ENCODE measurements around the gene ZFYVE28. TPM values are rescaled to one million over a fixed set of nuclear protein-coding genes. Genes with fewer than 3 reads are reported as not detected.
A peak's percentile ranks its signal among the peaks of the same experiment; 100 is the strongest.

Gene ZFYVE28
- total and polyA plus RNA-seq, 2 of the 8 experiments (the other 6 are each of a cell fraction or from before 2014, with no cell fraction given): 1.7 to 4.9 TPM

DNA sequence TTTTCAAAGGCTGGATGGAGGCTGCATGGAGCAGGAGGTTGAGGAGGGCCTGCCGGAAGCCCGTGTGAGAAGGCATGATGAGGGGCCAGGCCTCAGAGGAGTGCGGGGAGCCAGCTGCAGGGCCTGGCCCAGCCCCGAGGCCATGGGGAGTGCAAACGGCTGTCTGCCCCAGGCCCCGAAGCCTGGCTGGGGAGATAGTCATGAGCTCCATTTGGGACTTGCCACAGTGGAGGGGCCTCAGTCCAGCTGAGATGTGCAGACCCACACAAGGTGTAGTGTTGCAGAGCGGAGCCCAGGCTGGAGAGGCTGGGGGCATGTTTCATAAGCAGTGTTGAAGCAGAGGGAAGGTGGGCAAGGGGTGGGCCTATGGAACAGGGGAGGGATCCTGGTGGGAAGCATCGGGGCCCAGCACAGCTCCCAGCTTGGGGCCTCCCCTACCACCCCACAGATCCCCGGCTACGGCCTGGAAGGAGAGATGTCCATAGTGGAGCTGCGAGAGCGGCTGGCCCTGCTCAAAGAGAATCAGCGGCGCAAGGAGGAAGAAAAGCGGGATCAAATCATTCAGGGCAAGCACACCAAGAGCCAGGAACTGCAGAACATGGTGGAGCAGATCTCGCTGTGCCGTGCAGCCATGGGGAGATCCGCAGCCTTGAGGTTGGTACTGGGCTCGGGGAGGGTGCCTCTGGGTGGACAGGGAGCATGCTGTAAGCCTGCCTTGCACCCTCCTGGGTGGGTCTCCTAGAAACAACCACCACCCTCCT is 41.3 kb upstream of the ZFYVE28 start:
- Histone ChIP-seq H3K4me2 (ENCODE audit: insufficient read depth in 1 of 2, low read depth in 2 of 2, low read length in 2 of 2) (no peak overlapping the region), H2BK15ac (ENCODE audit: low read length) (no peak overlapping the region), H3K27me3 (replicated peaks in 1 of 4; ENCODE audit: control insufficient read depth in 3 of 4, extremely low read depth in 1 of 4, insufficient read depth in 3 of 4, low read length in 3 of 4) (peaks cover 0 to 20% (median 13%) of the 10 kb centered on the region in 4 experiments; a peak in 5 of 7 replicates), H3K79me1 (ENCODE audit: low read depth, low read length) (no peaks in the 10 kb centered on the region; the same call in 1 of the 2 replicates), H3K4me3 (ENCODE audit: extremely low read depth in 1 of 4, insufficient read depth in 2 of 4, low read depth in 3 of 4, low read length in 4 of 4) (no peak overlapping the region), H3K4me1 (replicated peaks in 1 of 4; ENCODE audit: control insufficient read depth in 3 of 4, insufficient read depth in 4 of 4, low read length in 3 of 4) (peaks cover 0 to 10% (median 7%) of the 10 kb centered on the region in 4 experiments; a peak in 6 of 7 replicates), H3K18ac (ENCODE audit: extremely low read depth, low read length) (no peak overlapping the region), H4K91ac (replicated peaks; ENCODE audit: insufficient read length, low read length) (no peak overlapping the region), H2AFZ (ENCODE audit: low read length) (no peak overlapping the region), H2BK20ac (ENCODE audit: low read length) (no peak overlapping the region), H3K9me3 (ENCODE audit: insufficient read depth in 2 of 2, low read depth in 1 of 2, low read length in 1 of 2) (no peaks in the 10 kb centered on the region), H3K23me2 (ENCODE audit: low read depth, low read length) (peaks cover 3% of the 10 kb centered on the region; the same call in 1 of the 2 replicates), H3K9ac (replicated peaks in 1 of 4; ENCODE audit: extremely low read depth in 1 of 4, low read depth in 3 of 4, low read length in 3 of 4) (no peak overlapping the region), H3K4ac (replicated peaks; ENCODE audit: insufficient read length, low read depth, low read length) (no peak overlapping the region), H3K79me2 (ENCODE audit: control insufficient read depth in 1 of 2, insufficient read depth in 2 of 2, low read length in 2 of 2) (no peaks in the 10 kb centered on the region), H3K23ac (ENCODE audit: insufficient read length) (no peak overlapping the region), H4K5ac (ENCODE audit: insufficient read length, low read depth, low read length) (no peak overlapping the region), H2BK5ac (ENCODE audit: low read depth, low read length) (no peak overlapping the region), H2AK5ac (ENCODE audit: low read depth, low read length) (no peak overlapping the region), H4K8ac (ENCODE audit: extremely low read depth, insufficient read depth, low read length) (no peak overlapping the region), H2BK120ac (replicated peaks; ENCODE audit: low read depth, low read length) (no peak overlapping the region), H2BK12ac (ENCODE audit: low read depth, low read length) (0 out of 2 replicates have a peak overlapping the region, but pooled peaks have one; percentile 39), H3K14ac (ENCODE audit: insufficient read length) (no peak overlapping the region), H3K36me3 (ENCODE audit: control insufficient read depth in 2 of 4, insufficient read depth in 4 of 4, low read length in 3 of 4) (no peaks in the 10 kb centered on the region), H3K56ac (replicated peaks; ENCODE audit: insufficient read length, low read depth, low read length) (no peak overlapping the region), H3K27ac (ENCODE audit: low read depth, low read length) (no peak overlapping the region), H4K20me1 (replicated peaks in 1 of 2; ENCODE audit: control insufficient read depth in 1 of 2, insufficient read depth in 2 of 2, low read length in 2 of 2) (peaks cover 0 to 2% of the 10 kb centered on the region in 2 experiments)
- DNase-seq (ENCODE audit: low read depth in 1 of 2, low spot score in 2 of 2) (no peak), FAIRE-seq (no peak)
- TF ChIP-seq CBX8 (IDR thresholded peaks at IDR 0.05; ENCODE audit: borderline replicate concordance, low read depth, low read length): no peak
- no peak for TF ChIP-seq YY1 (IDR thresholded peaks at IDR 0.05; ENCODE audit: low read depth, low read length)
- TF ChIP-seq HDAC2 (IDR thresholded peaks at IDR 0.05; ENCODE audit: borderline replicate concordance in 1 of 2, low read depth in 2 of 2, low read length in 2 of 2): no peak
- TF ChIP-seq EGR1 (IDR thresholded peaks at IDR 0.05; ENCODE audit: borderline replicate concordance, low read depth, low read length): no peak
- no peak for TF ChIP-seq EP300 (IDR thresholded peaks at IDR 0.05; ENCODE audit: borderline replicate concordance in 1 of 2, low read depth in 2 of 2, low read length in 2 of 2)
- TF ChIP-seq BACH1 (IDR thresholded peaks at IDR 0.05; ENCODE audit: low read length): no peak
- TF ChIP-seq CBX5 (IDR thresholded peaks at IDR 0.05; ENCODE audit: low read depth, low read length): no peak
- CTCF ChIA-PET (ENCODE audit: partially characterized antibody): interaction anchor here (0.7 to 5.7 kb wide), 3 partner anchors 17 to 240 kb away, joined by 4 to 39 read pairs (median 4); no protein-coding TSS in a partner anchor
- POLR2A ChIA-PET (ENCODE audit: partially characterized antibody): interaction anchor here (0.8 to 3.4 kb wide), 3 partner anchors 9 to 19 kb away, joined by 3 to 15 read pairs (median 6); partner anchors contain the start of gene RNF4
- 86% methylated on average over 19 of the region's 19 CpGs; no CpG with 5 or more reads in 1 of the 2 experiments for WGBS, 2 experiments (ENCODE audit: extremely low coverage in 1 of 2, insufficient coverage in 1 of 2, insufficient read length in 1 of 2, insufficient replicate concordance in 2 of 2, low coverage in 1 of 2, low lambda C conversion rate in 2 of 2, missing lambda C conversion rate in 1 of 2)

Data from H1 (cell line).